Suppressor macrophage treated with lipopolysaccharide for 1 hour (primary cell): ENCODE data around the gene DCUN1D2.
A peak's percentile ranks its signal among the peaks of the same experiment; 100 is the strongest.
"Not testable (repeated sequence)": the region's sequence is repeated elsewhere in the genome, so short reads cannot be mapped to it uniquely, and the experiment has no call there.

Experiments
- DNase-seq, 3 donors: peaks; one replicate each; pipeline ENCODE4 v3.0.0-alpha.2; 2020 to 2022

The DCUN1D2 gene

DNA sequence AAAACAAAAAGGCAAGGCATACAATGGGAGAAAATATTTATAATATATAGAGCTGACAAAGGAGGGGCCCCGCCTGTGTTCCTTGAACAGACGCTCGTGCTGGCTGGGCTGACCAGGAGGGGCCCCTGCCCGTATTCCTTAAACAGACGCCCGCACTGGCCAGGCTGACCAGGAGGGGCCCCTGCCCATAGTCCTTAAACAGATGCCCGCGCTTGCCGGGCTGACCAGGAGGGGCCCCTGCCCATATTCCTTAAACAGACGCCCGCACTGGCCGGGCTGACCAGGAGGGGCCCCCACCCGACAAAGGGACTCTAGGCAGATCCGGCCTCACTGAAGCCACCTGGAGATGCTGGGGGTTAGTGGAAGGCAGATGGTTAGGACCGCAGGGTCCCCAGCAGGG, 46.5 kb downstream of the DCUN1D2 start:
- DNase-seq, result no peak

DNA sequence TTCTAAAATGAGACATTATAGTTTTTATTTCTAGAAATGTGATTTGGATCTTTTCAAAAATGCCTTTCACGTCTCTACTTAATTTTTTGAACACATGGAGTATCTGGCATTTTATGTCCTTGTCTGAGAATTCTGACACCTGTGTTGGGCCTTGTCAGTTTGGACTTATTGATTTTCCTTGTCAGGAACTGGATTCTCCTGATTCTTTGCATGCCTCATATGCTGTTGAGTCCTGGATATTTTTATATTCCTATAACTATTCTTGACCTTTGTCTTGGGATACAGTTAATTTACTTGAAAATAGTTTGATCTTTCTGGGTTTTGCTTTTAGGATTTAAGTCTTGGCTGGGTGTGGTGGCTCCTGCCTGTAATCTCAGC, 47.5 kb downstream of the DCUN1D2 start:
- no peak for DNase-seq

DNA sequence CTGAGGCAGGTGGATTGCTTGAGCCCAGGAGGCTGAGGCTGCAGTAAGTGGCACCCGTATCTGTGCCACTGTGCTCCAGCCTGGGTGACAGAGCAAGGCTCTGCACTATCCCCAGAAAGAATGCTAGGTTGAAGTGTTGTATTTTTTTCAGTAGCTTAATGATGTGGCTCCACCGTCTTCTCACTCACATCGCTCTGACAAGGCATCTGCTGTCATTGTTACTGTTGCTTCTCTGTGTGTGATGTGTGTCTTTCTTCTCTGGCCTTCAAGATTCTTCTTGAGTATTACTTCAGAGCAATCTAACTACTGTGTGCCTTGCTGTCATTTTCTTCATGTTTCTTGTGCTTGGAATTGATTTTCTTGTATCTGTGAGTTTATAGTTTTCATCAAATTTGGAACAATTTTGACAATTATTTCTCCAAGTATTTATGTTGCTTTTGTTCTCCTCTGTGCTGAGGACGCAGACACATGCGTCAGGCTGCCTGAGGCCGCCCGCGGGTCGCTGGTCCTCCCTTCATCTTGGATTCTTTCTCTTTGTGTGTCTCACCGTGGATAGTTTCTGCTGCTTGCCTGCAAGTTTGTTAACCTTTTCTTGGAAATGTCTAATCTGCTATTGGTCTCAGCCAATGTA, 48.0 kb downstream of the DCUN1D2 start:
- no peak for DNase-seq

DNA sequence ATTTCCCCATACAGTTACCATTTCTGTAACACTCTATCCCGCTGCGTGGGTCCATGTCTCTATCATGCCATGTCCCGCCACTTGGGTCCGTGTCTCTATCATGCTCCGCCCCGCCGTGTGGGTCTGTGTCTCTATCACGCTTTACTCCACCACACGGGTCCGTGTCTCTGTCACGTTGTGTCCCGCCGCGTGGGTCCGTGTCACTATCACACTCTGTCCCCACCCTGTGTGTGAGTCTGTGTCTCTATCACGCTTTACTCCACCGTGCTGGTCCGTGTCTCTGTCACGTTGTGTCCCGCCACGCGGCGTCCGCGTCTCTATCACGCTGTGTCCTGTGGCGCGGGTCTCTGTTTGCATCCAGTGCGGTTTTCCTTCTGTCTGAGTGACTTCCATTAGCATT, 48.9 kb downstream of the DCUN1D2 start:
- DNase-seq, result no peak

DNA sequence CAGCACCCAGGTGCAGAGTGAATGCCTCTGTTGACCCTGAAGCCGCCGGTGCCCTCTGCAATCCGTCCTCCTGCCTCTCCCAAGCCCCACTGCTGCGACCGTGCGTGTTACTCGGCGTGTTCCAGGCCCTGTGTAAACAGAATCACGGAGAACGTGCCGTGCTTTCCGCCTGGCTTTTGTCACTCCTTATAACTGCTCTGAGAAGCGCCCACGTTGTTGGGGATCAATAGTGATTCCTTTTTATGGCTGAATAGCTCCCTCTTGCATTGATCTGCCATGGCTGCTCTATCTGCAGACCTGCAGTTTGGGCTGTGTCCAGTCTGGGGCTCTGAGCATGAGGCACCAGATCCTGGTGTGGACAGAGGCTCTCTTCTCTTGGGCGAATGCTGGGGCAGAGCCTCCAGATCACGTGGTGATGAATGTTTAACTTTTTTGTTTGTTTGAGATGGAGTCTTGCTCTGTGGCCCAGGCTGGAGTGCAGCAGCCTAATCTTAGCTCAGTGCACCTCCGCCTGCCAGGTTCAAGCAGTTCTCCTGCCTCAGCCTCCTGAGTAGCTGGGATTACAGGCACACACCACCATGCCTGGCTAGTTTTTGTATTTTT, 53.0 kb downstream of the DCUN1D2 start:
- peak in 2 of 3 donors; percentile 9 to 17 for DNase-seq

DNA sequence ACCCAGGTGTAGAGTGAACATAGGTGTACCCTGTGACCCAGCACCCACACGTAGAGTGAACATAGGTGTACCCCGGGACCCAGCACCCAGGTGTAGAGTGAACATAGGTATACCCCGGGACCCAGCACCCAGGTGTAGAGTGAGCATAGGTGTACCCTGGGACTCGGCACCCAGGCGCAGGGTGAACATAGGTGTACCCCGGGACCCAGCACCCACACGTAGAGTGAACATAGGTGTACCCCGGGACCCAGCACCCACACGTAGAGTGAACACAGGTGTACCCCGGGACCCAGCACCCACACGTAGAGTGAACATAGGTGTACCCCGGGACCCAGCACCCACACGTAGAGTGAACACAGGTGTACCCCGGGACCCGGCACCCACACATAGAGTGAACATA, 53.6 kb downstream of the DCUN1D2 start:
- not testable (repeated sequence) for DNase-seq

DNA sequence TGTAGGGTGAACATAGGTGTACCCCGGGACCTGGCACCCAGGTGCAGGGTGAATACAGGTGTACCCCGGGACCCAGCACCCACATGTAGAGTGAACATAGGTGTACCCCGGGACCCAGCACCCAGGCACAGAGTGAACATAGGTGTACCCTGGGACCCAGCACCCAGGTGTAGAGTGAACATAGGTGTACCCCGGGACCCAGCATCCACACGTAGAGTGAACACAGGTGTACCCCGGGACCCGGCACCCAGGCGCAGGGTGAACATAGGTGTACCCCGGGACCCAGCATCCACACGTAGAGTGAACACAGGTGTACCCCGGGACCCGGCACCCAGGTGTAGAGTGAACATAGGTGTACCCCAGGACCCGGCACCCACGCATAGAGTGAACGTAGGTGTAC, 54.6 kb downstream of the DCUN1D2 start:
- not testable (repeated sequence) for DNase-seq

DNA sequence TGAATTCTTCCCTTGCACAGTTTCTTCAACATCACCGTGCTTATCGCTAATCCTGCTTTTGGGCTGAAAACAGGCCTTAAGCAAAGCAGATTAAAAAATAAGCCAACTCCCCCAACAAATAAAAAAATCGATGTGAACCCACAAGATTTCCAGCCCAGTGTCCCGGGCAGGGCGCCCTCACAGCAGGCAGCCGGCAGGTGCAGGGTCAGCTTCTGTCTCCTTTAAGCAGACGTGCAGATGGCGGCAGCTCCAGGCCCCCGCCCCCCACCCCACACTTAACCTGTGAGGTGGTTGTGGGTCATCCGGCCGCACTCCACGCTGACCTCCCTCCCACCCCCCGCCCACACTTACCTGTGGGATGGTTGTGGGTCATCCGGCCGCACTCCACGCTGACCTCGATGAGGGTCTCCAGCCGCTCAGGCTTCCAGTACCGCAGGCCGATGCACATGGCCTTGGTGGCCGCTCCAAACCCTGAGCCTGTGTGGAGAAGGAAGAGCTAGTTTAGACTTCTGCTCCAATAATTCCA, 57.1 kb downstream of the DCUN1D2 start:
- DNase-seq, result no peak

DNA sequence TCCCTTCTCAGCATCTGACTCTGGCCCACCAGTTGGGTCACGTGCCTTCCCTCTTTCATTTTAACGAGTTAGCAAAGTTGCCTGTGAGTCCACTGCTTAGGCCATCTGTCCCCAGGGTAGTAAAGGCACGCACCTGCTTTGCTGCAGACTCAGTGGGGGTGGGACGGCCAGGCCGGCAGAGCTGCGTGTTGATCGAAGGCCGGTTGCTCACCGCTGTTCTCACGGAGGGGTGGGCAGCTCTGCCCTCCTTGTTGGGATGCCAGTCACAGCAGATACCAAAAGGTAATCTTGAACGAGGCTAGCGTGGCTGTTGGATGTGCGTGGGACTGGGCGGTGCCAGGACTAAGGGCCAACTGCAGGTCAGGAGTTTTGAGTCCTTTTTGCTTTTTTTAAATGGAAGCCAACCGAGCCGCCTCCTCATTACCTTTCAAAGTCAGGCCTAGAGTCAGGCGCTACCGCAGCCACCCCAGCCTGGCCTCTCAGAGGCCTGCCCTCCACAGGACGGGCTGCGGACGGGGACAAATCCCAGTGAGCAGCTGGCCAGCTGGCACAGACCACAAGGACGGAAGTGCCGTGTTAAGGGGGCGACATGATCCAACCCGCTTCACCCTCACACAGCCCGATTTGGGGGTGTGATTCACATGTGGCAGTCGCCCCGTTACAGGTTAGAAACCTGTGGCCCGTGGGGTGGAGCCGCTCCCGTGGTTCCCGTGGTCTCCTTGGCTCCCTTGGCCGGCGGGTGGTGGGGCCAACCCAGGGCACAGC, 57.8 kb downstream of the DCUN1D2 start:
- DNase-seq, result no peak

DNA sequence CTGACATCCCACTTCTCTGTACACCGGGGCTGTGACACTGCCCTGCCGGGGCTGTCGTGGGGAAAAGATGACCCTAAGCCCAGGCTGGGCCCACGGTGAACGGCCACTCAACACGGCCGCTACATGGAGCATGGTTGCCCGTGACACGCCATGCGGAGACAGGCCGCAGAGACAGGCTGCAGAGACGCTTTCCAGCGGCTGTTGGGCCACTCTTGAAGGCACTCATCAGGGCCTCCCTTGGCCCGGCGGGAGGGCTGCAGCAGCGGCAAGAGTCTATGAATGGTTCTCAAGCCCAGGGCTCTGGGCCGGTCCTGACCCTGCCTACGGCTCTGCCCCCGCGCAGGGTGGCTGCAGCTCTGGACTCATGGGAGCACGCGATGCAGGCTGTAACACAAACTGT, 59.3 kb downstream of the DCUN1D2 start:
- no peak for DNase-seq

DNA sequence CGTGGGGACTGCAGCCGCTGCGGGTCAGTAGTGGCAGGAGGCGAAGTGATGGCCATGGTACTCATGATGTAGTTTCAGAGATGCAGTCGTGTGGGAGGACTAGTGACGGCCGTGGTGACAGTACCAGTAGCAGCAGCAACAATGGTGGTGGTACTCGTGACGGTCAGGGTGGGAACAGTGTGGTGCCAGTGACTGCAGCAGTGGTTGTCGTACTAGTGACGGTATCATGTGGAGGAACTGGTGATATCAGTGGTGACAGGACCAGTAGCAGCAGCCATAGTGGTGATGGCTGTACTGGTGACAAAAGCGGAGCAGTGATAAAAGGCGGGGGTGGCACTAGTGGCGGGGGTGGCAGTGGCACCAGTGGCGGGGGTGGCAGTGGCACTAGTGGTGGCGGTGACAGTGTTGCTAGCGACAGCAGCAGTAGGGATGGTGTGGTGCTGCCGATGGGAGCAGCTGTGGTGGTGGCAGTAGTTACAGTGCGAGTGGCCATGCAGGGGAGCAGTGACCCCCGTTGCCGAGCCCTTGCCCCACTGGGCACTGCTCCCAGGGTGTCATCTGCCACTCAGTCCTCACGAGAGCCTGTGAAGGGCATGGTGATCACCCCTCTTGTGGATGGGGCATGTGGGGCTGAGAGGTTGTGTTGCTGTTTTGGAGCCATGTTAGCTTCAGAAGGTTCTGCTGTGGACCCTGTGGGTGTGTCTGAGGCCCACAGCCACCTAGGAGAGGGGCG, 60.0 kb downstream of the DCUN1D2 start:
- DNase-seq, result no peak

DNA sequence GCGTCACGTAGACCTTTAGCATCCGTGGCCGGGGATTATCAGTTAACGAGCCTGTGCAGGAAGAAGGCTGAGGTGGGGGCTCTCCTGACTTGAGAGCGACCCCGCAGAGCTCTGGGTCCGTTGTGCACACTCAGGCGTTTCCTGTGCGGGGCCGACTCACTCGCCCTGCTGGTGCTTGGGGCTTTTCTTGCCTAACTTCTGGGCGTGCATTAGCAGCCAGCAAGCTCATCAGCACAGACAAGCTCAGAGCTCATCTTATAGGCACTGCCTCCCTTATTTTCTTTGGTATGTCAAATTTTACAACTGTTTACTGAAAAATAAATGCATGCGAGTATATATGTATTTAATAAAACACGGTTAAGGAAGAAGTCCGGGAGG, 60.9 kb downstream of the DCUN1D2 start:
- no peak for DNase-seq

DNA sequence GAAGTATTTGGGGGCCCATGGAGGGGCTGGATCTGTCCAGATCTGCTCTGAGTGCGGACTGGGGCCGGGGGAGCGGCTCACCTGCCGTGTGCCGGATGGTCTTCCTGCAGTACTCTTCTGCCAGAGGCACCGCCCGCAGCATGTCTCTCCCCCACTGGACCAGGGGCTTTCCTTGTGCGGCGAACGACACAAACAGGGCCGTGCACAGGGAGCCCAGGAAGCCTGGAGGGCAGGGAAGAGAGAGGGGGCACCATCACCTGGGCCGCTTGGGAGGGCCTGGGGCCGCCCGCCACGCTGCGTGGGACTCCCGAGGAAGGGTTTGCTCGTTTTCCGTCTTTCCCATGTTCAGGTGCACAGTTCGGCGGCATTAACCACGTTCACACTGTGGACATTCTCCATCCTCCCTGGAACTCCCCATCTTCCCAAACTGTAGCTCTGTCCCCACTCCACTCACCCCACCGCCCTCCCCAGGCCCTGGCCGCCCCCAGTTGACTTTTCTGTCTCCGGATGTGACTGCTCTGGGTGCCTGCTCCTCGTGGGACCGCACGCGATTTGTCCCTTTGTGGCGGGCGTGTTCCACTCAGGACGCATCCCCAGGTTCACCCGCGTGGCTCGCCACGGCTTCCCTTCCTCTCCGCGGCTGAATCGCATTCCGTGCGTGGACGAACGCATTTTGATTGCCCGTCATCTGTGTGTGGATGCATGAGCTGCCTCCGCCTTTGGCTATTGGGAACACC, 61.5 kb downstream of the DCUN1D2 start:
- no peak for DNase-seq

DNA sequence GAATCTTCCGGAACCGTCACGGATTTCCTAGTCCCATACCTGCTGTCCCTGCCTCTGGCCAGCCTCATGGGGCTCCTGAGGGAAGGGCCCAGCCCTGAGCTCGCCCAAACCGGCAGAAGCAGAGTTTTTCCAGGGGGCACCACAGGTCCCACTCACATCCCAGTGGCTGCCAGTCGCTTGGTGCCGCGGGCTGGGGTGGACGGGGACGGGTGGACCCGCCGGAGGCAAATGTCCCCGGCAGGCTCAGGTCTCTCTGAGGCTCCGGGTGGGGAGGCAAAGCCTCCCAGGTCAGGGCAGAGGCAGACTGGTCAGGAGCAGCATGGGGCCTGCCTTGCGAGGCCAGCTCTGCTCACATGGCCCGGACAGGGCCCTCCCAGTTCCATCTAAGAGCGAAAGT, 62.0 kb downstream of the DCUN1D2 start:
- no peak for DNase-seq

DNA sequence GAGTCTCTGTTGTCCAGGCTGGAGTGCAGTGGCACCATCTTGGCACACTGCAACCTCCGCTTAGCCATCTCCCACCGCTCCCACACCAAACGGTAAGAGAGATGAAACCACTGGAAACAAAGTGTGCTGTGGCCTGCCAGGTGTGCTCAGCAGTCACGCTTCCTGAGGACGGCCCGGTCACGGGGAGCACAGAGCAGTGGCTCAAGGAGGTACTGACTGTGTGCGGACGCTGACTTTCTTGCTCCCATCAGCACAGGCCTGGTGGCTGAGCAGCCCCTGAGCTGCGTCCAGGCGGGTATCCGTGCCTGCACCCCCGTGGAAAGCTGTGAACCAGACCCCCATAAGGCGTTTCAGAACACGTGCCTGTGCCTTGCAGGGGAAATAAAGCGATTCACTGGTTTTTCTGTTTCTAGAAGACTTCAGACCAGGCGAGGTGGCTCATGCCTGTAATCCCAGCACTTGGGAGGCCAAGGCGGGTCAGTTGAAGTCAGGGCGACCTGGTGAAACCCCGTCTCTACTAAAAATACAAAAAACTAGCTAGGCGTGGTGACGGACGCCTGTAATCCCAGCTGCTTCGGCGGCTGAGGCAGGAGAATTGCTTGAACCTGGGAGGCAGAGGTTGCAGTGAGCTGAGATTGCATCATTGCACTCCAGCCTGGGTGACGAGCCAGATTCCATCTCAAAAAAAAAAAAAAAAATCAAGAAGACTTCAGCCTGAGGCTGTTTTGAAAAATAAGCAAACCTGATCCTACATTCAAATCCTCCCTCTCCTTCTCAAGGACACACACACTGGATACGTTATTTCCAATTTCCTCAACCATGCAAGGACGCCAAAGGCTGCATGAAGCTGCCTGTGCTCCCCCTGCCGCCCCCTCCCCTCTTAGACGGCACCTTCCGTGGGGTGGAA, 62.7 kb downstream of the DCUN1D2 start:
- DNase-seq, result no peak

DNA sequence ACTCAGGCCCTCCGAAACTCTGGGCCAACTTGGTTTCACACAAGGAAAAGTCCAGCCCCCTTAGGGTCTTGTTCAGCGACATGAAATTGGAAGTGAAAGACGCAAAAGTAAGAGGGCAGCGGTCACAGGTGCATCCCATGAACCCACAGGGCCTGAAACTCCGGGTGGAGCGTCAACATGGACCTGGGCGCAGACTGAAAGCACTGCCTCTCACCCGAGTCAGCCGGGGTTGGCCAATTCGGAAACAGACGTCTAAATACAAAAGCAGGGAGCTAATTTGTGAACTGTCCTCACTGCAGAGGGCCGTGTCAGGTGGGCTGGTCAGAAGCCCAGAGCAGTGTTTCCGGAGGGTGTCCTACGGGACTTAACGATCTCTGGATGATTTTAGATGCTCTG, 63.9 kb downstream of the DCUN1D2 start:
- DNase-seq, result no peak

DNA sequence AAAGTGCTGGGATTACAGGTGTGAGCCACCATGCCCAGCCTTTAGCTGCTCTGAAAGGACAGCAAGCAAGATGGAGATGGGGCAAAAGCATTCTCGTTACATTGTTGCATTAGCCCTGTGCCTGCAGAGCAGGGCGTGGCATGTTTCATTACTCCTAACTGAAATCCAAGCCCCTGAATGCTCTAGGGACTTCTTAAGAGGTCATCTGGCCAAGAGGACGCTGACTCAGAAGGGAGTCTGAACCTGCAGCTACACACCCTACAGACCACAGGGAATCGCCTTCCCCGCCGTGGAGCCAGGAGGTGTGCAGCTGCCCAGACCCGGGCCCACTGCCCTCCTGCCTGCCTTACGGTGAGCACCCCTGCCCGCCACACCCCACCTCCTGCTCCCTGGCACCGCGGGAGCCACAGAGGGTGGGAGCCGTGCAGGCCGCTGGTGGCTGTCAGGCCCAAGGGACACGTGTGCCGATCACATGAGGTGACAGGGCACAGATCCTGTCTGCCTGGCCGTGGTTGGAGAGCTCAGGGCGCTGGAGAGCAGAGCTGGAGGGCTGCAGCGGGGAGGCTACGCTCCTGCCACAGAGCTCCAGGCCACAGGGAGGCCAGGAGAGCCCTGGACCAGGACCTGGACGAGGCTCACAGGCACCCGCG, 64.4 kb downstream of the DCUN1D2 start:
- no peak for DNase-seq

DNA sequence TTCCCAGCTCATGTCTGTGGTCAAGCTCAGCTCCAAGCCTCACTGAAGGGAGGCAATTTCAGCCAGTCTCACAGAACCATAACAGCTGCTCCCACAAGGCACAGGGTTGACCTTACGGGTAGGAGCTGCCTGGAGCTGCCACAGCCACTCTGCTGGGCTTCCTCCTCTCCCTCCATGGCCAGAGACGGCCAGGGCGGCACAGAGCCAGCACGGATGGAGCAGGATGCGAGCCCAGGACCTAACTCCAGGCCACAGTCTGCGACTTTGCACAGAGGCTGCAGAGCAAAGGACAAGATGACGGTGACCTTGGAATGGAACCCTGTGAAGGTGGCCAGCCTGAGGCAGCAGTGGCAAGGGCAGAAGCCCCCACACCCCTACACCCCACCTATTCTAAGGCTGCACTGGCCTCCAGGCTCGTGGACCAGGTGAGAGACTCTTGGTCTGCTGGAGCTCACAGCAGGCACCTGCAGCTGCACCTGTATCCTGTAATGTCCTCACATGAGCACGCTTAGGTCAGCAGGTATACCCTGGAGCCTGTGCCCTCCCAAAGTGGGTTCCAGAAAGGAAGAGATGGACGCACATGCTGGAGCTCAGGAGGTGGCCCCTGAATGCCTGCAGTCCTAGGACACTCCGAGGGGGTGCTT, 66.9 kb downstream of the DCUN1D2 start:
- DNase-seq, result no peak

DNA sequence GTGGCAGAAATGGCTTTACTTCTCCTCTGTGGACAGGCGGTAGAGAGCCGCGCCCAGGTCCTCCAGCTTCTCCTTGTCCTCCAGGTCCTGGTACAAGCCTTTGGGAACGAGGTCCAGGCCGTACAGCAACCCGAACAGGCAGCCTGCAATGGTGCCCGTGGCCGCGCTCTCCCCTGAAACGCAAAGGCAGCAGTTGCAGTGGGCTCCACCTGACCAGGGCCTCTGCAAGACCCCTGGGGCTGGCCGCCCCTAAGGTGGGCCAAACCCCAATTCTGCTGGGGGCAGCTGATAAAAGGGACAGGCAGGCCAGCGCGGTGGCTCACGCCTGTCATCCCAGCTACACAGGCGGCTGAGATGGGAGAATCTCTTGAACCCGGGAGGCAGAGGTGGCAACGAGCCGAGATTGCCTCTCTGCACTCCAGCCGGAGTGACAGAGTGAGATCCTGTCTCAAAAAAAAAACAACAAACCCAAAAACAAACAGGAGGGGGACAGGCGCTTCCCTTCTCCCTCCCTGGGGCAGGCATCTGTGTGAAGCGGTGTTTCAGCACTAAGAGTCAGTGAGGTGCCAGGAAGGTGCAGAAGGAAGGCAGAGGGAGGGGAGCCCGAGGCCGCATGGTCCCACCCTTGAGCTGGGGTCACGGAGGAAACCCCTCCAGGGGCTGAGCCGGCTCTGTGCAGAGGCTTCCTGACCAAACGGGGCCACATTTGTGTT, 67.5 kb downstream of the DCUN1D2 start:
- no peak for DNase-seq
